GM19239 (cell line): Measurements from ENCODE around the gene DVL2.
"Not testable (repeated sequence)": the region's sequence is repeated elsewhere in the genome, so short reads cannot be mapped to it uniquely, and the experiment has no call there.

Experiments used
- DNase-seq: peaks from one replicate; pipeline ENCODE4 v3.0.0; 2011; ENCODE audit warnings: low spot score; ENCODE audit not compliant: insufficient read length
- FAIRE-seq: peaks from 2 replicates; lab custom pipeline; 2011; peaks lifted over from hg19 to GRCh38; lab: Jason Lieb, UNC

Gene DVL2

DNA sequence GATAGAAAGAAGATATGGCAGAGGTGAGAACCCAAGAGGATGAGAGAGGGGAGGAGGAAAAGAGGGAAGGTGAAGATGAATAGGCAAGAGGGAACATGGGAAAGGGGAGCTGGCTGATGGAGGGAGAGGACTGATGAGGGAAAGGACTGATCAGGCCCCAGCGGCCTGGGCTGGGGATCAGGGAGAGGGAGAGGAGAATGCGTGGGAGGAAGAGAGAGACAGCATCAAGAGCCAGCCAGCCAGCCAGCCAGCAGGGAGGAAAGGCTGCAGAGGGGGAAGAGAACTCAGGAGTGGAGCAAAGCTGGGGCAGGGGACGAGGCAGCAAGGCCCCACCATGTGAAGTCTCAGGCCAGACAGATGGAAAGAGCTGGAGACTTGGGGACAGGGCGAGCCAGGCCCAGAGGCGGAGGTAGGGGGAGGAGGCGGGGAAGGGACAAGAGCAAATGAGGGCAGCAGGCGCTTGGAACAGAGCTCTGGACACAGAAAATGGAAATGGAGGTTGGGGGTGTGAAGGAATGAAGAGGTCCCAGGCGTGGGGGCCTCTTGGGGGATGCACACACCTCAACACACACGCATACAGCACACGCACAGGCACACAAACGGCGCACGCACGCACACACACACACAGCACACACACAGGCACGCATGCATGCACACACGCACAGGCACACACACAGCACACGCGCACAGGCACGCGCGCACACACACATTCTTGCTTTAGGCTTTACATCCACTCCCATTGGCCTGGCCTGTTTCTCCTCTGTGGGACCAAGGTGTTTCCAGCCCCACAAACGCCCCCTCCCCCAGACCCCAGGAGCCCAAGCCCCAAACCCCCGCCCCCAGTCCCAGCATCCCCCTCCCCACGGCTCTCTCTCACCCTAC lies 27.0 kb downstream of the DVL2 start:
- FAIRE-seq (no peak), DNase-seq (no peak)

DNA sequence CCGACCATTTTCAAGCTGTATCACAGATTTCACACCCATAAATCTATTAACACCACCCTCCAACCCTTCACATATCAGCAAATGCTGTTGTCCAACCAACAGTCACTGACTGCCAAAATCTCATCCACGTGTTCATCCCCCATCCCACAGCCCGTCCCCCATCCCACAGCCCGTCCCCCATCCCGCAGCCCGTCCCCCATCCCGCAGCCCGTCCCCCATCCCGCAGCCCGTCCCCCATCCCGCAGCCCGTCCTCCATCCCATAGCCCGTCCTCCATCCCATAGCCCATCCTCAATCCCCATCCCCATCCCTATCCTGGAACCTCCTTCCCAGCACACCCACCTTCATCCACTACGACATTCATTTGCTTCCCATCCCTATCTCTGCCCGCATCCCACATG lies 28.8 kb downstream of the DVL2 start:
- no peak for FAIRE-seq

DNA sequence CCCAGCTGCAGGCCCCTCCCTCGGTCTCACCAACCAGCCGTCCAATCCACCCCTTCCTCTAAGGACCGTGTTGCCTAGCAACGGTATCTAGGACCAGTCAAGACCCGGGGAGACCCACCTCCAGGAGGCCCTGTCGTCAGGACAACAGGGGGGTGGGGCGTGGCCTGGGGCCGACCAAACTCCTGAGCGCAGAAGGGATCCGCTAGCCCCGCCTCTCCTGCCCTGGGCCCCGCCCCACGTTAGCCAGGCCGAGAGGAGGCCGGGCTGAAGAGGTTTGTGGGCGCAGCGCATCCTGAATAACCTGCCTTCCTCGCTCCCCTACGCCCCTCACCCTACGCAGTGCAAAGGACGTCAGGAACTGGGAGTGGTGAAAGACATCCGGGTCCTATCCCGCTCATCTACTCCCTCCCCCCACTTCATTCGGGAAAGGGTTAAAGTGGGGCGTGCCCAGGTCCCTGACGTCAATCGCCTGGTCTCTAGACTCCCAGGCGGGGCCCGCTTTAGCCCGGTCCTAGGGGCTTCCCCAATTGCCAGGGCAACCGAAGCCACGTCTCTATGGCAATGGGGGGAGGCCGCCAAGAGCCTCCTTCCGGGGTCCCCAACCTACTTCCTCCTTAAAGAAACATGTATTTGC lies 29.4 kb downstream of the DVL2 start:
- DNase-seq (peak; percentile 99), FAIRE-seq (peak; percentile 99)

More for the DNA sequence above, 28.8 kb downstream of the DVL2 start:
- DNase-seq, result no peak

DNA sequence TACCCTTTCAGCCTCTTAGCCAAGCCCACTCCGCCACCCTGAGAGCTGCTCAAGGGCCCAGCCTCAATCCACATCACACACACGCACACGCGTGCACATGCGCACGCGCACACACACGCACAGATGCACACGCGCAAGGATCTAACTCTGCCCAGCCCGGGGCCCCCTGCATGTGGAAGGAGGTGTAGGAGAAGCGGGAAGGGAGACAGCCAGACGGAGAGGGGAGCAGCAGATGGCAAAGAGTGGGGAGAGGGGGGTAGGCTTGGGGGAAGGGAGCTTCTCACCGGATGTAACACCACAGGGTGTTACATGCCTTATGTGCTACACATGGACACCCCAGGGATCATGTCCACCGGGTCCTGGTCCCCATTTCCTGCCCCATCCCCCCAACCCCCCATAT lies 30.0 kb downstream of the DVL2 start:
- no peak for FAIRE-seq
- DNase-seq, result no peak

DNA sequence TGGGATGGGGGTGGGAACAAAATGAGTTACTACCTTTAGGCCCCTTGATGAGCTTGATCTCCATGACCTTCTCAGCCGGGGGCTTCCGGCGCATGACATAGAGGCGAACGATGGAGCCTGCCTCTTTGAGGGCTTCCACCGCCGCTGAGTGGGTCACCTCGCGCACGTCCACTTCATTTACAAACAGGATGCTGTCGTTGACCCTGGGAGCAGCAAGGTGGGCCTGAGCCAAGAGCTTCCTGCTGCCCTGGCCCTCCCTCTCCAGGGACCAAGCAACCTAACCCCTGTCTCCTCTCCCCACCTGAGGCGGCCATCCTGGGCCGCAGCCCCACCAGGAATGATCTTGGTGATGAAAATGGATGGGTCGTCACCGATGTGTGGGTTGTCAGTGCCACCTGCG lies 30.9 kb downstream of the DVL2 start:
- DNase-seq (no peak), FAIRE-seq (no peak)

DNA sequence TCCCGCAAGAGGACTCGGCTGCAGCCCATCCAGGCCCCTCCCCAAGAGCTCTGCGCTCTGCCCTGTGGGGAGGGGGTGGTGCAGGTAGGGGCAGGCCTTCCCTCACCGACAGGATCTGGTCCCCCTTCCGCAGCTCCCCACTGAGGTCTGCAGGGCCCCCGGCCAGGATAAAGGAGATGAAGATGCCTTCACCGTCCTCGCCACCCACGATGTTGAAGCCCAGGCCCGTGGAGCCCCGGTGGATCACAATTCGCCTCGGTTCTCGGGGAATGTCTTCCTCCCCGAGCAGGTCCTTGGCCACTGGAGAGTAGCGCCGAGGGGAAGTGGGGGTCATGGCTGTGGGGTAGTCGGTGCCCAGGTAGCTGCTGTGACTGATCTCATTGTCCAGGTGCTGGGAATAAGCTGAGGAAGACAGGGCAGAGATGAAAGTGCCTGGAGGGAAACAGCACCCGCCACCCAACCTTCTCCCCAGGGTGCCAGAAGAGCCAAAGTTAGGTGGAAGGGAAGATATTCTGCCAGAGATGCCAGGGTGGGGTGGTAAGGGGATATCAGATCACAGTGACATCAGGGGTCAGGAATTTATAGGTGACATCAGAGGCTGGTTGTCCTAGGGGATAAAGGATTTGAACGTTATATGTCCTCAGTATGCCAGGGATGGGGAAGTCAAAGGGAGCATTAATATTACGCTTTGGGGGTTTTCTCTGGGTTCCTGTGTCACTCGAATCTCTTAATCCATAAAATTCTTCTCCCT lies 37.5 kb downstream of the DVL2 start:
- FAIRE-seq, result no peak
- no peak for DNase-seq

DNA sequence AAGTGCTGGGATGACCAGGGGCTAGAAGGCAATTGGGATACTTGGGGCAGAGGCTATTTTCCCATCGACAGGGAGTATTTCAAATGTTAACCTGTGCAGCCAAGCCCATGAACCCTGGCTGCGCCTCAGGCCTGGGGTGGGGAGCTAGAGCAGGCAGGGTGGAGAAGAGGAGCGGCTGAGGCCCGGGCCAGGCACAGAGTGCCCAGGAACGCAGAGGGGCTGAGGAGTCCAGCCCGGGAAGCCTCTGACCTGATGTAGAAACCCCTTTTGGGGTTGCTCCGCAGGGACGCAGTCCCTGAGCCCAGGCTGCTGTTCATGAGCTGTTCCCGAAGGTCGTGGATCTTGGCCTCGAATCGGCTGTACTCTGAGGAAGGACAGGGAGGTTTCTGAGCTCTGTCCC lies 38.3 kb downstream of the DVL2 start:
- FAIRE-seq (no peak), DNase-seq (no peak)

DNA sequence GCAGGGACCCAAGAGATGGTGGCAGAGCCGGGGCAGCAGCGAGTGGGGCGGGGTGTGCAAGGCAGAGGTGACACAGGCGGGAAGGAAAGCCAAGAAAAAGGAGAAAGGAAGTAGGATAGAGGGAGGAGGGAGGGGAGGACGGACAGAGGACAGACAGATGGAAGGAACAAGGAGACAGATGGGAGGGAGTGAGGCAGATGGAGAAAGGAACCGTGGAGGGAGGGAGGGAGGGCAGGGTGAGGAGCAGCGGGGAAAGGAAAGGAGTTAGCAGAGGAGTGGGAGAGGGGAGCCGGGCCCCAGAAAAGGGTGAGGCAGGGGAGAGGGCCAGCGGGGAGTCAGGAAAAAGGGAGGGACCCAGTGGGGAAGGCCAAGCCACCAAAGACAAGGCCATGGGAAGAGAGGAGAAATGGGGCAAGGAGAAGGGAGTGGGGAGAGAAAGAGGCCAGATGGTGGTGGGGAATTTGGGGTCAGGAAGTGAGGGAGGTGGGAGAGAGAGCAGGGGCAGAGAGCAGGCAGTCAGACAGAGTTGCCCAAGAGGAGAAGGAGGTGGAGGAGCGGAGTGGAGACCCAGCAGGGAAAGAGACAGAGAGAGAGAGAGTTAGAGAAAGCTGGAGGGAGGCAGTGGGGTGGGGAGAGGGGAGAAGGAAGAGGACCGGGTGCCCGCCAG lies 41.9 kb downstream of the DVL2 start:
- DNase-seq (no peak), FAIRE-seq (no peak)

DNA sequence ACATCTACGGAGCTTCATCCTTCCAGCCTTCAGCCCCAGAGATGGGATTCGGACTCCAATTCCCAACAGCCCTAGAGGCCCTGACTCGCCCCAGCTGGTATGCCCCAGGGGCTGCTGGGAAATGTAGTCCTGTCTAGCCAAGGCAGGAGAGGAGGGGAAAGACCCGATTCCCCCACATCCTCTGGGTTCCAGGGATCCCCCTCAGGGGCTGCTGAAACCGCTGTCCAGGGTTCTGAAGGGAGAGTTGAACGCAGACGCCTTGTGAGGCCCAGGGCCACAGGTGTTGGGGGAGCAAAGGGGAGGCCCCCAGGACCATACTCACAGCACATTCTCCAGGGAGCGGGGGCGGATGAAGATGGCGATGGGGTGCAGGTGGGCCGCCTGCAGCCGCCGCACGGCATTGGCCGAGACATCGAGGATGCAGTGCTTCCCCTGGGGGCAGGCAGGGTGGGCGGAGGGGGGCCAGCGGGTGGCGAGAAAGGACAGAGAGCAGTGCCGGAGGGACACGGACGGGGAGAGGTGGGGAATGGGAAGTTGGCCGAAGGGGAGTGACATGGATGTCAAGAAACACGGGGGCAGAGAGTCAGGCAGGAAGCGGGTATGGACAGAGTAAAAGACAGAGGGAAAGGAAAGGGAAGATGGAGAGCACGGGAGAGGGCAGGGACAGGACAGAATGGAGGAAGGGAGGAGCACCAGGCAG lies 42.6 kb downstream of the DVL2 start:
- FAIRE-seq (peak; percentile 66), DNase-seq (peak; percentile 54)

DNA sequence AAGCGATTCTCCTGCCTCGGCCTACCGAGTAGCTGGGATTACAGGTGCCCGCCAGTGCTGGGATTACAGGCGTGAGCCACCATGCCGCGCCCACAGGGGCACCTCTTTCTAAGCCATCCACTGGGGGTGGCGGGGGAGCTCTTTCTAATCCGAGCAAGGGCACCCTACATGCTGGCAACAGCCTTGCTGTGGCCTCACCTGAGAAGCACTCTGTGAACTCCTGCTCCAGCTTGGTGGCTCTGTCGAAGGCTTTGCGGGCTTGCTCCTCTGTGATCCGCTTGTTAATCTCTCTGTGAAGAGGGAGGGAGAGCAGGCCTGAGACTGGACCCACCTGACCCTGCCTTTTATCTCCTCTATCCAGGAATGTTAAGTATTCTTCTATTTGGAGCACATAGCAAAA lies 43.2 kb downstream of the DVL2 start:
- DNase-seq, result no peak
- FAIRE-seq, result no peak

DNA sequence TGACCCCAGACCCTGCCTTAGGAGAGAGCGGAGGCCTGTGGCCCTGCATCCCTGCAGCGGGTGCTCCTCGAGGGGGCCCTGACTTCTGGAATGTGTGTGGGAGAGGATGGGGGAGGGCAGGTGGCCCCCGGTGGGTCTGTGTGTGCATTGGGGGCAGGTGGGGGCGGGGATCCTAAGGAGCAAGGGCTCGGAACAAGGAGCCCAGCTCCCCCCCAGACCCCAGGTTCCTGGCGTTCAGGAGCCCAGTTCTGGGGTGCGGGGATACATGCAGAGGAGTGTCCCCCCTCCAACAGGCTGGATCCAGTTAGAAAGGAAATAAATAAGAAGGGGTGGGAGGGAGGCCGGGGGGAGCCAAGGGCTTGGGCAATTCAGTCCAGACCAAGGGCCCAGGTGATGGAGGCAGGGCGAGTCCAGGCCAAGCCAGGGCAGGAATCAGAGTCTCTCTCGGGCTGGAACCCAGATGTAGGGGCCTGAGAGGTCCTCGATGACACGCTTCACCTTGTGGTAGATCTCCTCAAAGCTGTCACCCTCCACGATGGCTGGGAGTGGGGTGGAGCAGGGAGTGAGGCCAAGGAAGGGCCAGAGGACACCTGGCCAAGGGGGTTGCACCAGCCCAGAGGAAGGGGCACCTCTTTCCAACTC lies 43.9 kb downstream of the DVL2 start:
- no peak for DNase-seq
- no peak for FAIRE-seq

DNA sequence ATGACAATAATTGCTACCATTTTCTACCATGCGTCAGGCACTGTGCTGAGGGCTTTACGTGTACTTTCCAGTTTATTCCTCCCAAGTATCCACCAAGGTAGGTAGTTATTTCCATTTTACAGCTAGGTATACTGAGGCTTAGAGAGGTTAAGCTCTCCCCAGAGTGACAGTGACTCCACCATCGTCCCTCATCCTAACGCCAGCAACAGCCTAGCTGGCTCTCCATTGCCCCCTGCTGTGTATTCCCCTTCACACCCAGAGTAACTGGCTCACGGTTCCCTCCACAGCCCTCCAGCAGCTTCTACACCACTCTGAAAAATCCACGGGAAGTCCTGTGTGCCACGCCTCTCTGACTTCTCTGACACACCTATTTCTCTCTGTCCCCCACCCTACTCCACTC lies 48.1 kb downstream of the DVL2 start:
- DNase-seq, result no peak

DNA sequence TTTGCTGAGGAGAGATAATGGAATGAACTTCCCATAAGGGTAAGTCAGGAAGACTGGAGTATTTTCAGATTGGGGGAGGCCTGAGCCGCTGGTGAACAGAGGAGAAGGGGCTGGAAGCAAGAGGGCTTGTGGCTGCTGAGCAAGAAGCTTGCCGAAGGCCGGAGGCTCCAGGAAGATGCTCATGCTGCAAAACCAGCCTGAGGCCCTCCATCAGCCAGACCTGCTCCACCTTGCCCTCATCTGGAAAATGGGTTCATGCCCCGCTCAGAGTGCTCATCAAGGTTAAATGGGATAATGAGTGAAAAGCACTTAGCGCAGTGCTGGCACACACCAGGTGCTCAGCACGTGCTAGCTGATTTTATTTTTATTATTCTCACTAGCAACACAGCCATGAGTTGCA lies 49.7 kb downstream of the DVL2 start:
- no peak for FAIRE-seq
- no peak for DNase-seq

More for the DNA sequence above, 48.1 kb downstream of the DVL2 start:
- no peak for FAIRE-seq

DNA sequence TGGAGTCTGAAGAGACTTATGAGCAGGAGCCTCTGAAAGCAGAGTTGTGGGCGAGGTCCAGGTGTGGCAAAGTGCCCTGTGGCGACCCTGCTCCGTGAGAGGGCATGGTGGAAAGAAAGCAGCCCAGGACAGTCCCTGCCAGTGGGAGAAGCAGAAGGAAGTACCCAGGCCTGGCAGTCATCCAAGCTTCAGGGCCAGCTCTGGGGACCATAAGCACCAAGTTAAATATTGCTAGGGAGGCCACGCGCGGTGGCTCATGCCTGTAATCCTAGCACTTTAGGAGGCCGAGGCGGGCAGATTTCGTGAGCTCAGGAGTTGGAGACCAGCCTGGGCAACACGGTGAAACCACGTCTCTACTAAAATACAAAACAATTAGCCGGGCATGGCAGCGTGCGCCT lies 50.2 kb downstream of the DVL2 start:
- FAIRE-seq, result no peak

DNA sequence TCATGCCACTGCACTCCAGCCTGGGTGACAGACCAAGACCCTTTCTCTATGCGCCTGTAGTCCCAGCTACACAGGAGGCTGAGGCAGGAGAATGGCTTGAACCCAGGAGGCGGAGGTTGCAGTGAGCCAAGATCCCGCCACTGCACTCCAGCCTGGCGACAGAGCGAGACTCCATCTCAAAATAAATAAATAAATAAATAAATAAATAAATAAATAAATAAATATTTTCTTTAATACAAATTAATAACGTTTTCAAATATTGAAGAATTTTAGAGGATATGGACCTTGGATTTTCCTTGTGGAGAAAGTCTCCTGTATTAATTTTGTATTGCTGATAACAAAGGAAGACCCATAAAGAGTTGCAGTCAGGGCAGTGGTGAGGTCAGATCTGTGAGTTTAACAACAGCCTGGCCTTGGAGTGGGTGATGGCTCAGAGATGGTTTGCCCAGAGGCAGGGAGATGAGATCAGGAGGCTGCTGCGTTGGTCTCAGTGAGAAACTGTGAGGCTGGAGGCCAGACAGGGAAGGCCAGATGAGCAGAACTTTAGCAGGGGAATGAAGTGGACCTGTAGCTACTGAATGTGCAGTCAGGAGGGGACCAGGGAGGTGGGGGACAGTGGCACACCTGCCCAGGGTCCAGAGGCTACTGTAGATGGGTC lies 50.8 kb downstream of the DVL2 start:
- DNase-seq, result no peak
- no peak for FAIRE-seq

More for the DNA sequence above, 50.2 kb downstream of the DVL2 start:
- no peak for DNase-seq

DNA sequence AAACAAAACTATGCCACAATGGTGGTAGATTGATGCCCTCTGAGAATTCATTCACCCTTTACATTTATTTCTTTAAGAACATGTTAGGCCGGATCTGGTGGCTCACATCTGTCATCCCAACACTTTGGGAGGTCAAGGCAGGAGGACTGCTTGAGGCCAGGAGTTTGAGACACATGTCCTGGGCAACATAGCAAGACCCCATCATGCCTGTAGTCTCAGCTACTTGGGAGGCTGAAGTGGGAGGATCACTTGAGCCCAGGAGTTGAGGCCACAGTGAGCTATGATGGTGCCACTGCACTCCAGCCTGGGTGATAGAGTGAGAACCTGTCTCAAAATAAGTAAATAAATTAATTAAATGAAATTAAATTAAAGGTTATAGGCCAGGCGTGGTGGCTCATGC lies 52.2 kb downstream of the DVL2 start:
- DNase-seq, FAIRE-seq: not testable (repeated sequence)

DNA sequence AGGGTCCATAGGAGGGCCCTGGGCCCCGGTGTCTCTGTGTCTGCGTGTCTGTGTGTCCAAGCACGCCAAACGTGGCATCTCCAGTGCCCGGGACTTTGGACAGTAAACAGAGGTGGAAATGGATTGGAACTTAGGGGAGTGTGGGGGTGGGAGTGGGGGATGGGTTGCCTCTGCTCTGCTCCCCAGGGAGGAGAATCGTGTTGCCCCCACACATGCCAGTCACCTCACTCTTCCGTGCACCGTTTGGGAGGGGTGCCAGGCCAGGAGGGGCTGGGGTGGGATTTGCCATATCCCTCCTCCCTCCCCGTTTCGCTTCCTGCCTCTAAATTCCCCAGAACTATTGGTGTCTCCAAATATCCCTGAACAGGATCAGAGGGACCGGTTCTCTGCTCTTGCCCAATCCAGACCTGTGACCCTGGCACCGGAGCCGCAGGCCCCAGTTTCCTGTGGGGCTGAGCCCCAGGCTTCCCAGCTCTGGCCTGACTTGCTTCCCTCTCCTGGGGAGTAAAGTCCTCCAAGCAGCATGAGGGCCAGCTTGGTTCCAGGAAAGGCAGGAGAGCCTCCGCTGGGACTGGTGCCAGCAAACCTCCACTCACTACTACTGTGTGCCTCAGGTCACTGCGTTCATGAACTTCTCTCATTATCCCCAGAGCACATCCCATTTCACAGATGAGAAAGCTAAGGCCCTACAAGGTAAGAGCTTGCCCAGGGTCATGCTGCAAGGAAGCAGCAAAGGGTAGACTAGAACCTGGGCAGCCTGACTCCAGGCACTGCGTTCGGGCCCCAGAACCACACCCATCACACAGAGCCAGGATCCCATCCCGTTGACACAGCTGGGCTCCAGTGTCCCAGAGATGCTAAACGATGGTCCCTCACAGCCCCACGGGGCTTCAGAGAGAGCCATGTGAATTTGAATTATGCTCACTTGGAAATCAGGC lies 54.7 kb downstream of the DVL2 start, which contains the start of gene ASGR1:
Gene ASGR1 (minus strand): TSS at position 54 of the 938 bp plus-strand sequence. CDS start 807 bp downstream, outside the sequence.
- FAIRE-seq, result no peak
- no peak for DNase-seq

DNA sequence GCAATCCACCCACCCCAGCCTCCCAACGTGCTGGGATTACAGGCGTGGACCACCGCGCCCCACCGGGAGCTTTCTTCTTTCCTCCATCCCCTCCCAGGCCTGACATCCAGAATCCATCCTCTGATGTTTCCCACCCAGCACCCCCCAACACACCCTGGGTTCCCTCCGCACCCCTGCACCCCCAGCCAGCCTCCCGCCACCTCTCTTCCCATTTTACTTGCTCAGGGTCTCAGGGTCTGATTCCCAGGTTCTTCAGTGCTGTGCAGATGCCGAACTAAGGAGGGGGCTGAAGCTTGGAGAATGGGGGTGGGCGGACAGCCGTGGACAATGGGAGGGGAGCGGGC lies 55.4 kb downstream of the DVL2 start:
- DNase-seq (no peak), FAIRE-seq (no peak)
